ENCODE data around the gene PALM2AKAP2. TPM values are rescaled to one million over a fixed set of nuclear protein-coding genes. Genes with fewer than 3 reads are reported as not detected.

The PALM2AKAP2 gene
- total RNA-seq, 1 experiment from 2014 or later: not detected

GRCh38 chr9:109769250-109769649 is 10.7 kb upstream of the PALM2AKAP2 start:
- in situ Hi-C loops (cut with HindIII; ENCODE audit: low pct_unique_long_range_greater_than_20kb, low sequenced_read_pairs): no loop called here
- DNase-seq (ENCODE audit: low read depth): no peak

- in situ Hi-C loops (cut with HindIII; ENCODE audit: low pct_unique_long_range_greater_than_20kb, low sequenced_read_pairs): no loop called here
Measured at GRCh38 chr9:109770101-109770500, 9.9 kb upstream of the PALM2AKAP2 start.

GRCh38 chr9:109771087-109771486 is 8.9 kb upstream of the PALM2AKAP2 start:
- DNase-seq (ENCODE audit: low read depth): no peak
- in situ Hi-C loops (cut with HindIII; ENCODE audit: low pct_unique_long_range_greater_than_20kb, low sequenced_read_pairs): no loop called here

More at GRCh38 chr9:109770101-109770500, 9.9 kb upstream of the PALM2AKAP2 start:
- no peak for DNase-seq (ENCODE audit: low read depth)

DNA sequence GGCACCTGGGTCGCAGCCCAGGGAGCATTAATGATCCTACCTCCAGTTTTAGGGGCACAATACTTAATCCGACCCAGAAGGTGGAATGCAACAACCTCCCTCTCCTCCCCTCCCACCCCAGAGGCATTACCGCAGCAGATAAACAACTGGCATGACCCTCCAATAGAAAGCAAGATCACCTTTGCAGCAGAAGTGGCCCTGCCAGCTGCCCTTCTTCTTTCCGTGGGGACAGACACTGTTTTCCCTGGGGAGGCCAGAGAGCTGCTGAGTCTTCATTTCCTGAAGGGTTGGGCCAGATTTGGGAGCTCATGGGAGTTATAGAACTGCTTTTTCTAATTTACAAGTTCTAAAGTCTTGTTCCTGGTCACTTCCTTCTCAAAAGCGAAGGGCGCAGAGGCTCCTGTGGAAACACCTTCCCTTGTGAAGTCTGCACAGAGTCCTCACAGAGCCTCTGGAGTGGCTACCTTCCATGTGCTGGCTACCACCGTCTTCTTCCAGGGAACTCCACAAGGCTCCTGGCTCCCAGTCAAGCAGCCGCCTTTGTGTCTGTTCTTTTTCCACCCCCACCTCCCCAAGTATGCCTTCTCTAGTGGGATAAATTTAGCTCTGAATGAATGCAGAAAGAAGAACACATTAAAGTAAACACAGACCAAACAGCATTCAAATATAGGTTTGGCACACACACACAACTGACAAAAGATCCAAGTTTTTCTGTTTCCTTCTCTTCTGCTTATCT is 8.0 kb upstream of the PALM2AKAP2 start:
- in situ Hi-C loops (cut with HindIII; ENCODE audit: low pct_unique_long_range_greater_than_20kb, low sequenced_read_pairs): no loop called here
- DNase-seq (ENCODE audit: low read depth): no peak

DNA sequence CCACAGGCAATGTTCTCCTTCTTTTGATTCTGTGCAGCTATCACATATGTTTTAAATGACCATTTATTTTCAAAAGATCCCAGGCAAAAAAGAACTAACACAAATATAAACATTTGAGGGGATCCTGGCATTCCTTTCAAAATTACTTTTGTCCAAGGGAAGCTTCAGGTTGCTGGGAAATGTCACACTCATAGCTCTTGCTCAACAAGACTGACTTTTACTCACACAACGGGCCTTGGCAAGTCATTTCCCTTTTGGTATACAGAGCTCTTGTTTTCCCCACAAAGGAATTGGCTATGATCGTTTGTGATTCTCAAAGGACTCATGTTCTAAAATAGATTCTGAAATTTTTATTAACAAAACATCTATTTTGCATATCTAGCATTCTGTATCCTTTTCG is 4.5 kb upstream of the PALM2AKAP2 start:
- in situ Hi-C loops (cut with HindIII; ENCODE audit: low pct_unique_long_range_greater_than_20kb, low sequenced_read_pairs): no loop called here
- no peak for DNase-seq (ENCODE audit: low read depth)

GRCh38 chr9:109776391-109776790 is 3.6 kb upstream of the PALM2AKAP2 start:
- no peak for DNase-seq (ENCODE audit: low read depth)
- in situ Hi-C loops (cut with HindIII; ENCODE audit: low pct_unique_long_range_greater_than_20kb, low sequenced_read_pairs): no loop called here

GRCh38 chr9:109780453-109781033 is 545 bp downstream of the PALM2AKAP2 start:
- peak; percentile 13 for DNase-seq (ENCODE audit: low read depth)
- in situ Hi-C loops (cut with HindIII; ENCODE audit: low pct_unique_long_range_greater_than_20kb, low sequenced_read_pairs): no loop called here

- no peak for DNase-seq (ENCODE audit: low read depth)
- in situ Hi-C loops (cut with HindIII; ENCODE audit: low pct_unique_long_range_greater_than_20kb, low sequenced_read_pairs): no loop called here
Measured at GRCh38 chr9:109781086-109781485, 1.1 kb downstream of the PALM2AKAP2 start.

DNA sequence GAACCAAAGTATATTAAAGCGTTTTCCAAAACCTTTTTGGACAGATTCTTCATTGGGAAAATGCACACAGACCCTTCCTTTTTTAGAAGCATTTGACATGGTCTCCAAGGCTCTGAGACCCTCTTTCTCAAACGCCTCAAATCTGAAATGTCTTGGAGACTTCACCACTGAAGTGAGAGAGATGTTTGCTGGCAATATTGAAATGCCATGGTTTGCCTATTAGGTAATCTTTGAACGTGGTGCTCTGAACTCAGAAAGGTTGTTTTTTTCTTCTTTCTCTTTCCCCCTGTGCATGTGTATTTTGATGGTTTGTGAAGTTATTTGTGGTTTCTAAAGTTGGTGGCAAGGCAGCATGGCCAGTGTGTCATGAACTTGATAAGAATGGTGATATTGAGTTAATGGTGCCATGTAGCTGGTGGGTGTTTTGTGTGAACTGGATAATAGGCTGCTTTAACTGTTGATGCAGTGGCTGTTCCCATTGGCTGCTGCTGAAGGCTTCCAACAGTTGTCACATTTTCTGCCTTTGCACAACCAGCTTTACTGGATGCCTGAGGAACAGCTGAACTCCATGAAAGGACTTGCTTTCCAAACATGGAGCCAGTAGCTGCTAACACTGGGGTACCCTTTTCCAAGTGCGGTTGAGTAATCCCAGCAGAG is 1.7 kb downstream of the PALM2AKAP2 start:
- in situ Hi-C loops (cut with HindIII; ENCODE audit: low pct_unique_long_range_greater_than_20kb, low sequenced_read_pairs): no loop called here
- DNase-seq (ENCODE audit: low read depth): no peak

DNA sequence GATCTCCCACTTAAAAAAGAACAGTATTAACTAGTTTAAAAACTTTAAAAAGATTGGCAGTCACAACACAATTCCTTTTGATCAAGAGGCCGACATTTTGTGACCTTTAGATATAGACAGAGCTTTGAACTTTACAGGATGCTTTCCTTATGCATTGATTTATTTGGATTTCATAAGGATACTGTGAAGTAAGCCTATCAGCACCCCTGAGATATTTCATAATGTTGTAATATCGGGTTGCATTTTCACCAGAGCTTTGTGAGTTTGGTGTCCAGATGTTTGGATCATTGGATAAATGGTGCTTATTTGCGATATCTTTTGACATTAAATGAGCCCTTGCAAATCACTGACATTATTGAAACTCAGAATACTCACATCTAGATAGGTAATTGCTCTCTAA is 7.7 kb downstream of the PALM2AKAP2 start:
- DNase-seq (ENCODE audit: low read depth): no peak
- in situ Hi-C loops (cut with HindIII; ENCODE audit: low pct_unique_long_range_greater_than_20kb, low sequenced_read_pairs): no loop called here

- DNase-seq (ENCODE audit: low read depth): no peak
- in situ Hi-C loops (cut with HindIII; ENCODE audit: low pct_unique_long_range_greater_than_20kb, low sequenced_read_pairs): no loop called here
Measured at GRCh38 chr9:109789556-109789955, 9.6 kb downstream of the PALM2AKAP2 start.

GRCh38 chr9:109789971-109790370 is 10.0 kb downstream of the PALM2AKAP2 start:
- in situ Hi-C loops (cut with HindIII; ENCODE audit: low pct_unique_long_range_greater_than_20kb, low sequenced_read_pairs): no loop called here
- DNase-seq (ENCODE audit: low read depth): no peak

DNA sequence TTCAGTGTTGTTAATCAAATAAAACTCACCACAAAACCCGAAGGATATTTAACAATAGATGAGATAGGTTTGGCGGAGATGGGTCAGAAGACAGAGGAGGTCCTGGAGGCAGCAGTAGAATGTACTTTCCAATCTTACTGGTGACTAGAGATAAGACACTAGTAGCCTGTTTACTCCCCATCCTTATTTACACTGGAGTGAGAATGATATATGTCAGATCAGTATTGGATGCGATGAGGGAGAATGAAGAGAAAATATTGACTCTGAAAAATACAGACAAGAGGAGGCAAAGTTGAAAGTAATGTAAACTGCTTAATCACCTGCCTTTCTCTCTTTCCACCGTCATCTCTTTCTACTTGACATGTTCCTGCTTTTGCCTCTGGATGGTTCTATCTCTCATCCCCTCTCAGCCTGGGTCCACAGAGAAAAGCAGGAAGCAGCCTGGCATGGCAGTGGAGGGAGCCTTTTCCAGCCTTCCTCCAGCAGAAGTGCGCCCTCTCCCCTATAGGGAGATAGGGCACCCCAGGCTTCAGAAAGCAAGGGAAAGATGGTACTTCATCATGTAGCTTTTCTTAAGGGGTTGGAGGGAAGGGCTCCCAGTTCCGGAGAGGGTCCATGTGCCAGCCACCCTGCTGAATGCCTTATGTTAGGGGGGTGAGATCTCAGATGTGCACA is 11.1 kb downstream of the PALM2AKAP2 start:
- DNase-seq (ENCODE audit: low read depth): no peak
- in situ Hi-C loops (cut with HindIII; ENCODE audit: low pct_unique_long_range_greater_than_20kb, low sequenced_read_pairs): no loop called here

DNA sequence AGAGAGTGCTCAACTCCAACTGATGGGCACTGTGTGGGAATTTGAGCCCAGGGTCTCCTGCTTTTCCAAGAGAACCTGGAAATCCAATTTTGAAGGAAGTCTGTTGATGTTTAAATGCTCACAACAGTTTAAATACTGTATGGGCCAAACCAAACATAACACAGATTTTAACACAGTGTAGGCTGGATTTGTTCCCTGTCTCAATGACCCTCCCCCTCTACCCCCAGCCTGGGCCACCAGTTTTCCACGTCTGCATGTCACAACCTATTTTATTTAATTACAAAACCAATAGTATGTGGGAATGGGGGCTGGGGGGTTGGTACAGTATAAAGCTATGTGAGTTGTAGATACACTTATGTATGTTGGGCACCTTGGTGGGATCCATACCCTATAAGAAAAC is 11.7 kb downstream of the PALM2AKAP2 start:
- DNase-seq (ENCODE audit: low read depth): no peak
- in situ Hi-C loops (cut with HindIII; ENCODE audit: low pct_unique_long_range_greater_than_20kb, low sequenced_read_pairs): no loop called here

DNA sequence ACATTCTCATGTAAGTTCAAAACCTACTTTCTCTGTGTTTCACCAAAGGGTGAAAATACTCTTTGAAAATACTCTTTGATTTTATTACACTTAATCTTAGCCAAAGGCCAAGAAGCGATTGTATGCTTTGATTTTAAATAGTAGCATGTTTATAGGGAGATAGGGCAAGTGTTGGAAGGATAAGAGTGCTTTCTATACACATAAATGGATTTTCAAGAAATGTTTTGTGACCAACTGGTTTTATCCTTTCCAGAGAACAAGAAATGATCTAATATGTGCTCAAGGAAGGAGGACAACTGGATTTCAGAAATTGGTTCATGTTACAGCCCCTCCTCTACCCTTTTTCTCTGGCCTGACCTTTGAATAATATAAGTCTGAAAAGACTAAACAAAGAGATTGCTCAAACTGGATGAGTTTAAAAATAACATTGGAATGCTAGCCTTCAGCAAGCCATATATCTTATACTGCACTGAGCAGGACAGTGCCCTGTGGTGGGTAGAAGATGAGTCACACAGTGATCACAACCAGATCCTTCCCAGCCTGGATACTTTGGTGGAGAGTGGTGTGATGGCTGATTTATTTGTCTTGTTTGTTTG is 13.1 kb downstream of the PALM2AKAP2 start:
- DNase-seq (ENCODE audit: low read depth): peak; percentile 42
- in situ Hi-C loops (cut with HindIII; ENCODE audit: low pct_unique_long_range_greater_than_20kb, low sequenced_read_pairs): no loop called here

DNA sequence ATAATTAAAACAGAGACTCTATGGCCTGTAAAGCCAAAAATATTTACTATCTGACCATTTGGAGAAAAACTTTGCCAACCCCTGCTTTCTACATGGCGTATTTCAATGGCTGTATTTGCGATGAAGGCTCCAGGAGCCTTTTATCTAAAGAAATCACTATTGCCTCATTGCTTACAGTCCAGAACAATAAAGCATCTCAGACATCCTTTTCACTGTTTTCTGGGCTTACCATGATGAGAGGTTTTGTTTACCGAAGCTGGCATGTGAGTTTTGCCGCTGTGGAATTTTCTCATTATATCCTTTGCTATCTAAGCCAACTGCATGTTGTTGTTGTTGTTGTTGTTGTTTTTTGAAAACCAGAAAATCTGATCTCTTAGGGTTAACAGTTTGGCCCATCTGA is 13.9 kb downstream of the PALM2AKAP2 start:
- DNase-seq (ENCODE audit: low read depth): no peak
- in situ Hi-C loops (cut with HindIII; ENCODE audit: low pct_unique_long_range_greater_than_20kb, low sequenced_read_pairs): no loop called here

DNA sequence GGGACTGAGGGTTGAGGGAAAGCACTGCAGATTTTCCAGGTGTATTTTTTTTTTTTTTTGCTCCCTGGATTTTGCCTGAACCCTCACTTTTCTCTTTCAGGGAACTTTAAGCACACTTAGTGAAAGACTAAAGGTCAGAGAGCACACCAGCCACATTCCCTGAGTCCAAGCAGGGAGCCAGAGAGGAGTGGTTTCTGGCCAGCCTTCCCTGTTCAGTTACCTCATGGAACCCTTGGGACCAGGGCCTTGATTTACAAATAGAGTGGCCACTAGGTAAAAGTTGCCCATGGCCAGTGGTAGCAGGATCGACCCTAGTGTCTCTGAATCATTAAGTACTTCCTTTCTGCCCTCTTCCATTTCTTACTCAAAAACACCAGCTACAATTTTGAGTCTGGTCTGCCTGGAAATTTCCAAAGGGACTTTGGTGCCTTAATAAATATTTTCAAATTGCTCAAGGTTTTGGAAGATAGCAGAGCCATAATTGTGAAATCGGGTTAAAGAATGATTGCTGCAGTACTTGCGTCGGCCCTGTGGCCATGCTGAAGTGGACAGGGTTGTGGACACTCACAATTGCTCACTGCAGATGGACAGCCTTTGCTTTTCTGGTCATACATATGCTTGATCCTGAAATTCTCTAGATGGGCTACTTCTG is 14.5 kb downstream of the PALM2AKAP2 start:
- in situ Hi-C loops (cut with HindIII; ENCODE audit: low pct_unique_long_range_greater_than_20kb, low sequenced_read_pairs): no loop called here
- DNase-seq (ENCODE audit: low read depth): no peak

DNA sequence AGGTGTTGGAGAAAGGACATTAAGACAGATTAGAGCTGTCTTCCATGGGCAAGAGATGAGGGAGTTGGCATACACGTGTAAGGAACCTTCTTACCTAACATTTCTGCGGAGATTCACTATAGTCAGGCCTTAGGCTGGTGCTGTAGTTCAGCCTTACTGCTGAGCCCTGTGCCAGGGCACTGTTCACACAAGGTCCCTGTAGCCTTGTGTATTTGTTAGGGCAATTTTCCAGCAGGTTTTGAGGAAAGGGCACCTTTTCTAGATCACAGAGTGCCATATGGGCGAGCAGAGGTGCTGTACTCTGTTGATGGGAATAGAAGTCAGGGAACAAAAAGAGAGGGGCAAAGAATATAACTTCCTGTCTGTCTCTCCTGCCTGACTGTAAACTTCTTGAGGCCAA is 15.6 kb downstream of the PALM2AKAP2 start:
- DNase-seq (ENCODE audit: low read depth): no peak
- in situ Hi-C loops (cut with HindIII; ENCODE audit: low pct_unique_long_range_greater_than_20kb, low sequenced_read_pairs): no loop called here
